Kidney epithelial cell (primary cell): ENCODE measurements around the gene PLLP. TPM values are rescaled to one million over a fixed set of nuclear protein-coding genes. Genes with fewer than 3 reads are reported as not detected.
"Not testable (repeated sequence)": the region's sequence is repeated elsewhere in the genome, so short reads cannot be mapped to it uniquely, and the experiment has no call there.

ENCODE experiments used
- DNase-seq: peaks from one replicate; pipeline ENCODE4 v3.0.0-alpha.2; 2010; ENCODE audit warnings: low read depth
- H3K27me3 ChIP-seq: 2 replicates; pipeline ENCODE4 v1.6.0; 2011; ENCODE audit warnings: low read length; ENCODE audit not compliant: control insufficient read depth, insufficient read depth
- H3K36me3 ChIP-seq: 2 replicates; pipeline ENCODE4 v1.5.1; 2011; ENCODE audit warnings: low read length; ENCODE audit not compliant: control insufficient read depth, insufficient read depth
- H3K4me3 ChIP-seq: 2 replicates; pipeline ENCODE4 v1.5.1; 2011; ENCODE audit warnings: low read depth, mild to moderate bottlenecking, control low read depth, low read length
- CTCF ChIP-seq: IDR thresholded peaks from 2 replicates; pipeline ENCODE4 v1.5.1; 2011; ENCODE audit warnings: mild to moderate bottlenecking, moderate library complexity, low read length, control low read depth, inconsistent platforms; ENCODE audit not compliant: insufficient read depth, poor library complexity, severe bottlenecking
- total RNA-seq: library from RNA; depleted of rRNA; stranded (reverse); fragments of >200 nt; gene quantifications from 2 replicates; pipeline ENCODE4 v1.2.3, GENCODE V29; 2015

The PLLP gene
- total RNA-seq, 1 donor from 2014 or later: 11.9 TPM

GRCh38 chr16:57268804-57269800, 15.4 kb downstream of the PLLP start:
- no peak for TF ChIP-seq CTCF
- no peak for DNase-seq
- no peaks in the 10 kb centered on the region for H3K27me3 ChIP-seq
- no peak overlapping the region for H3K4me3 ChIP-seq
- H3K36me3 ChIP-seq: no peaks in the 10 kb centered on the region

GRCh38 chr16:57267343-57267742, 17.1 kb downstream of the PLLP start:
- H3K36me3 ChIP-seq, H3K4me3 ChIP-seq, H3K27me3 ChIP-seq, DNase-seq: not testable (repeated sequence)

- Histone ChIP-seq H3K4me3 (no peak overlapping the region), H3K36me3 (no peaks in the 10 kb centered on the region), H3K27me3 (no peaks in the 10 kb centered on the region)
- TF ChIP-seq CTCF: no peak
- DNase-seq: no peak
These were observed 17.8 kb downstream of the PLLP start for GRCh38 chr16:57266531-57267260.

- TF ChIP-seq CTCF: no peak
- Histone ChIP-seq H3K4me3 (no peak overlapping the region), H3K36me3 (no peaks in the 10 kb centered on the region), H3K27me3 (no peaks in the 10 kb centered on the region)
- DNase-seq: no peak
These were observed 18.5 kb downstream of the PLLP start for GRCh38 chr16:57265850-57266530.

- Histone ChIP-seq H3K4me3 (no peak overlapping the region), H3K27me3 (no peaks in the 10 kb centered on the region), H3K36me3 (no peaks in the 10 kb centered on the region)
- DNase-seq: no peak
- no peak for TF ChIP-seq CTCF
These were observed 19.5 kb downstream of the PLLP start for GRCh38 chr16:57264950-57265371.

- Histone ChIP-seq H3K4me3 (no peak overlapping the region), H3K36me3 (no peaks in the 10 kb centered on the region), H3K27me3 (no peaks in the 10 kb centered on the region)
- TF ChIP-seq CTCF: no peak
- DNase-seq: no peak
These were observed 20.1 kb downstream of the PLLP start for GRCh38 chr16:57264381-57264780.
